Psoas muscle (tissue), 8 donors: ENCODE measurements around the gene PON2. TPM values are rescaled to one million over a fixed set of nuclear protein-coding genes. Genes with fewer than 3 reads are reported as not detected.

Experiments used
- ATAC-seq, 4 donors: fragments of 200-7000 bp; cut with Tn5 transposase; one replicate each; pipeline ENCODE4 v1.9.1; 2020; ENCODE audit warnings: moderate library complexity in 3 of 4, mild to moderate bottlenecking in 2 of 4
- DNase-seq, 2 donors: peaks; one replicate each; pipeline ENCODE4 v3.0.0-alpha.2; 2020
- H3K27ac ChIP-seq: fragments of 200-600 bp; one replicate; pipeline ENCODE4 v1.8.0; 2022
- H3K27me3 ChIP-seq, 3 donors: fragments of 200-600 bp in 1 of 3; one replicate each; pipeline versions ENCODE4 v1.6.1 to v1.8.0; 2013 to 2022; ENCODE audit warnings: low read length in 2 of 3, mild to moderate bottlenecking in 2 of 3, moderate library complexity in 1 of 3; ENCODE audit not compliant: insufficient read depth in 3 of 3
- H3K36me3 ChIP-seq, 2 donors: fragments of 200-600 bp in 1 of 2; one replicate each; pipeline versions ENCODE4 v1.6.1 to v1.8.0; 2013 to 2022; ENCODE audit warnings: low read depth in 1 of 2, mild to moderate bottlenecking in 1 of 2, moderate library complexity in 1 of 2; ENCODE audit not compliant: insufficient read depth in 1 of 2
- H3K4me1 ChIP-seq: fragments of 200-600 bp; one replicate; pipeline ENCODE4 v1.8.0; 2022
- H3K4me3 ChIP-seq: fragments of 200-600 bp; one replicate; pipeline ENCODE4 v1.8.0; 2022; ENCODE audit warnings: mild to moderate bottlenecking
- H3K9me3 ChIP-seq: fragments of 200-600 bp; one replicate; pipeline ENCODE4 v1.8.0; 2022
- WGBS, 3 donors: extraction: QIAGEN DNeasy Blood & Tissue Kit; methylation state at CpG; one replicate each; pipeline versions ENCODE4 v1.1.6 to v1.1.7; 2013; 5-methylcytosine and 5-hydroxymethylcytosine counted together
- intact Hi-C, 2 donors: fragments of 100-400 bp; cut with DNase I; formaldehyde crosslinking; loops; one replicate each; pipeline versions ENCODE4 v1.11.0 to v1.14.2; 2022
- polyA plus RNA-seq, 3 donors: library from polyadenylated mRNA; stranded (reverse); fragments of 200-250 nt; gene quantifications; one replicate each; pipeline ENCODE4 v1.2.3, GENCODE V29; 2013
- total RNA-seq, 4 donors: library from RNA; stranded (reverse); fragmentation: NEBNext Ultra II Directional in 2 of 4; extraction: Animal tissue kit (Norgen Biotek cat#: 25700) in 2 of 4; gene quantifications; one replicate each; pipeline versions ENCODE4 v1.2.1 to v1.2.4, GENCODE V29; 2021 to 2023
- TF ChIP-seq, protein P1 (sequence below): fragments of 200-600 bp; IDR thresholded peaks from one replicate; pipeline ENCODE4 v1.8.0; 2022; ENCODE audit warnings: antibody characterized with exemption
- donor health status: healthy with polysubstance abuse.
- donor health status: DM: no; HTN: no; CAD: no; lungs with moderate emphysema.
- donor health status: Bipolar disorder and iron deficiency.
- donor health status: healthy.
- donor health status: DM: yes; HTN: yes; CAD: no.
- donor health status: DM: no; HTN: no; CAD: no.
- donor health status: DM: no; HTN: no; CAD: no.
- donor health status: DM: yes; HTN: yes; CAD: no.

PON2 gene
- total and polyA plus RNA-seq, 7 donors, result 10.8 to 25.2 (median 14.5) TPM

DNA sequence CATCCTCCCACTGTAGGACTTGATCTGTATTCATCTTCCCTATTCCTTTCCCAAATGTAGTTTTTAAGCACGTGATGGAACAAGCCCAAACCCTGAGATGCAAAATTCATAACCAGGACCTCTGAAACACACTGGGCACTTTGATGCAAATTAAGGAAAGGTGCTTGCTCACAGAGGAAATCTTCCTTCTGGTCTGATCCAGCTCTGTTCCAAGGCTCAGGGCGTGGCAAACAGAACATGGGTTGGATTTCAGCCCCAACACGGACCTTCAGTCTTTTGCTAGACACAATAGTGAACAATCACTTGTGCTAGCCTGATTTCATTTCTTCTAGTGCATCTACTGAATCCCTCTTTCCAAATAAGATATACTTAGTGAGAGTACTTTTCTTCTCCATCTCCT lies 66.6 kb downstream of the PON2 start:
- Histone ChIP-seq H3K4me1 (no peaks in the 10 kb centered on the region), H3K36me3 (no peaks in the 10 kb centered on the region), H3K27ac (no peak overlapping the region), H3K4me3 (no peak overlapping the region), H3K9me3 (no peaks in the 10 kb centered on the region), H3K27me3 (no peaks in the 10 kb centered on the region)
- 73 to 82% (median 78%) methylated on average over 3 of the region's 3 CpGs for WGBS, 3 donors
- ATAC-seq (no peak), DNase-seq (no peak)
- intact Hi-C loops, result no loop called here
- TF ChIP-seq, protein P1, sequence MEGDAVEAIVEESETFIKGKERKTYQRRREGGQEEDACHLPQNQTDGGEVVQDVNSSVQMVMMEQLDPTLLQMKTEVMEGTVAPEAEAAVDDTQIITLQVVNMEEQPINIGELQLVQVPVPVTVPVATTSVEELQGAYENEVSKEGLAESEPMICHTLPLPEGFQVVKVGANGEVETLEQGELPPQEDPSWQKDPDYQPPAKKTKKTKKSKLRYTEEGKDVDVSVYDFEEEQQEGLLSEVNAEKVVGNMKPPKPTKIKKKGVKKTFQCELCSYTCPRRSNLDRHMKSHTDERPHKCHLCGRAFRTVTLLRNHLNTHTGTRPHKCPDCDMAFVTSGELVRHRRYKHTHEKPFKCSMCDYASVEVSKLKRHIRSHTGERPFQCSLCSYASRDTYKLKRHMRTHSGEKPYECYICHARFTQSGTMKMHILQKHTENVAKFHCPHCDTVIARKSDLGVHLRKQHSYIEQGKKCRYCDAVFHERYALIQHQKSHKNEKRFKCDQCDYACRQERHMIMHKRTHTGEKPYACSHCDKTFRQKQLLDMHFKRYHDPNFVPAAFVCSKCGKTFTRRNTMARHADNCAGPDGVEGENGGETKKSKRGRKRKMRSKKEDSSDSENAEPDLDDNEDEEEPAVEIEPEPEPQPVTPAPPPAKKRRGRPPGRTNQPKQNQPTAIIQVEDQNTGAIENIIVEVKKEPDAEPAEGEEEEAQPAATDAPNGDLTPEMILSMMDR, result no peak

DNA sequence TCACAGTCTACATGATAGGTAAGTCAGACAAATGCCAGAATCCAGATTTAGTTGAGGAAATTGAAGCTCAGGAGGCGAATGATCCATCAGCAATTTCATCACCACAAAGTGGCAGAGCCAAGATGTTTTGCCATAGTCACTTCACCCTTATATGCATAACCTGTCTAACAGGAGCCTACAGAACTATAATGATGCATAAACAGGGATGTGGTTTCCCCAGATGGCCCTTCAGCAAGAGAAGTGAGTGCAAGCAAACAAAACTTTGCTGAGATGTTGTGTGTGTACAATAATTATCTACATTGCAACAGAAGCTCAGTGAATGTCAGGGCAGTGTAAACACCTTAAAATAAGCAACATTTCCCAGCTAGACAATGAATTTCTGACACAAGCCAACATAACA lies 67.2 kb downstream of the PON2 start:
- Histone ChIP-seq H3K4me3 (no peak overlapping the region), H3K36me3 (no peaks in the 10 kb centered on the region), H3K9me3 (no peaks in the 10 kb centered on the region), H3K4me1 (no peaks in the 10 kb centered on the region), H3K27ac (no peak overlapping the region), H3K27me3 (no peaks in the 10 kb centered on the region)
- TF ChIP-seq, protein P1, result no peak
- ATAC-seq, result no peak
- 92 to 95% (median 94%) methylated on average over 1 of the region's 1 CpG for WGBS, 3 donors
- DNase-seq, result no peak
- intact Hi-C loops, result no loop called here

DNA sequence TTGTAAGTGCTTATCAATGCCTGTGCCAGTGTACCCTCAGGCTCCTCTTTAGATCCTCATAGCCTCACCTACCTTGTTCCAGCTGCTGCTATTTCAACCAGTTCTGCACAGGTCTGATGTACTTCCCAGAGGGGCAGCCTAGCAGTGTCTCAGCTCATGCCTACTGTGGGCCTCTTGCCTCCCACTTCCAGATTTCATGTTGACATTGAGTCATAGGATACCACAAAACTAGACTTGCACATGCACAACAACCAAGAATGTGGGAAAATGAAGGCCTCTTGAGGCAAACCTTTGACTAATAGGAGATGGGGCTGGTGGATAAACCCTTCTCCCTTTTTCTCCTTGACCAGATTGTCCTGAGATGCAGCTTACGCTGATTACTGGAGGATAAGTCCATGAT lies 69.7 kb downstream of the PON2 start:
- DNase-seq (no peak), ATAC-seq (no peak)
- intact Hi-C loops, result no loop called here
- H3K4me1 ChIP-seq, result no peaks in the 10 kb centered on the region
- no peaks in the 10 kb centered on the region for H3K36me3 ChIP-seq
- no peak overlapping the region for H3K4me3 ChIP-seq
- TF ChIP-seq, protein P1, result no peak
- no peaks in the 10 kb centered on the region for H3K9me3 ChIP-seq
- no peak overlapping the region for H3K27ac ChIP-seq
- no peaks in the 10 kb centered on the region for H3K27me3 ChIP-seq
- WGBS, 3 donors, result 95 to 100% (median 97%) methylated on average over 1 of the region's 1 CpG

DNA sequence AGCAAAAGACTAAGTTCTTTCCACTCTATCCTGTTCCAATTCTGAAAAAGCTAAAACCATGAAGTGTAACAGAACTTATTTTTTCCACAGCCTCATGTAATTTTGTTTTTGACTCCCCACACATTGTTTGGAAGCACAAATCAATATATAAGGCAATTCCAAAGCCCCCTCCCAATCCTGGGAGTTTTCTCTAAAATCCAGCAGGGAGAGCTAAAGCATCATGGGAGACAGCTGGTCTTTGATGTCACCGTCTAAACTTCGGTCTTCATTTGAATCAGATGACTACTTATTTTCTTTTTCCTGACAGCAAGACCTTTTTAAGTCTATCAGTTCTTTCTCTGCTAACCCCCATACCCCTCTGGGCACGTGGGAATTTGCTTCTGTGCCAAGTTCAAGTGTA lies 77.2 kb downstream of the PON2 start:
- Histone ChIP-seq H3K4me3 (no peak overlapping the region), H3K9me3 (no peaks in the 10 kb centered on the region), H3K36me3 (no peaks in the 10 kb centered on the region), H3K27ac (no peak overlapping the region), H3K27me3 (no peaks in the 10 kb centered on the region), H3K4me1 (no peaks in the 10 kb centered on the region)
- 9 to 27% (median 12%) methylated on average over 3 of the region's 3 CpGs for WGBS, 3 donors
- ATAC-seq (no peak), DNase-seq (no peak)
- TF ChIP-seq, protein P1, result no peak
- intact Hi-C loops, result no loop called here

Other genes with a start within 250 kb of the PON2 start
- not detected for gene PON1, start 110.5 kb downstream of the PON2 start, total RNA-seq
- gene PON1, start 110.5 kb downstream of the PON2 start, polyA plus RNA-seq, result under 1 TPM in 2 of 3 donors, not detected in 1; 0.04 to 0.10 TPM
- gene PON3, start 38.7 kb downstream of the PON2 start, total RNA-seq, result under 1 TPM; 0.30 to 0.50 (median 0.46) TPM
- gene PON3, start 38.7 kb downstream of the PON2 start, polyA plus RNA-seq, result under 1 TPM in 2 of 3 donors, not detected in 1; 0.43 to 0.48 TPM
- gene ASB4, start 50.9 kb upstream of the PON2 start, total RNA-seq, result 10 to 100 TPM in 3 of 4 donors, 1 to 10 TPM in 1; 7.7 to 18.8 (median 11.2) TPM
- 10 to 100 TPM in 2 of 3 donors, under 1 TPM in 1; 0.23 to 24.0 (median 10.8) TPM for gene ASB4, start 50.9 kb upstream of the PON2 start, polyA plus RNA-seq
- gene PDK4, start 161.5 kb upstream of the PON2 start, total RNA-seq, result 1,000 to 10,000 TPM in 2 of 4 donors, 100 to 1,000 TPM in 2; 386 to 3,046 (median 1,769) TPM
- gene PDK4, start 161.5 kb upstream of the PON2 start, polyA plus RNA-seq, result 1,000 to 10,000 TPM in 2 of 3 donors, 100 to 1,000 TPM in 1; 174 to 2,971 (median 2,751) TPM